ENCODE results near the gene DOCK1.
"Not testable (repeated sequence)": the region's sequence is repeated elsewhere in the genome, so short reads cannot be mapped to it uniquely, and the experiment has no call there.

Gene DOCK1

DNA sequence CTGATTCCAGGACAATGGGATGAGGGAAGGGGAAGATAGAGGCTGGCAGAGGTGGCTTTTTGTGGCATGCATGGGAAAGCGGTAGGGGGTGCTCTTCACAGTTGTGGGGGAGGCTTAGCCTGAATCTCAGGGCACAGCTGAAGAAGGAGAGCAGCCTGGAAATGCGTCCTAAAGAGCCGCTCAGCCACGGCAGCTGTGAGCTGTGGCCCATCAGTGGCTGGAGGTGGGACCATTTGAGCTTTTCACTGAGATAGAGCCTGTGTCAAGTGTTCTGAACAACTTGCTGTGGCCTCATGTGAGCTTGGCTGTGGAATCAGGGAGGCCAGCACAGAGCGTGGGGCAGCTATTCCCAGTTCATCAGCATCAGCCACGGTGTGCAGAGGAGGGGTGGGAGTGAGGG, 391.5 kb downstream of the DOCK1 start:
- DNase-seq: no peak

DNA sequence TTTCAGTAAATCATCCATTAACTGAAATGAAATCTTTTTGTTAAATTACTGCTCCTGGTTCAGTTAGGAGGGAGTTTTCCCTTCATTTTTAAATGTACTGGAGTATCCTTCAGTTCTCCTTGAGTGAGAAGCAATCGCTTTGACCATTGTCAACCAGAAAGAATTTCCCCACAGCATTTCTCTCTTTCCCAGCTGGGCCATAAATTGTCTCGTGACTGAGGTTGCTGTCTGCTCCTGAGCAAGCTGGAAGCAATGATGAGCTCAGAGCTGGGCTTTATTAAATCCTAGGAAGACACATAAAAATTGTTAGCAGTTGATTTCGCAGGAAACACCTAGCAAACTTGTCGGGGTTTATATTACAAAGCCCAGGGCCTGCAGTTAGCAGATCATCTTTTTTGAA, 393.2 kb downstream of the DOCK1 start:
- DNase-seq: no peak

GRCh38 chr10:127299192-127299591, 394.0 kb downstream of the DOCK1 start:
- DNase-seq: not testable (repeated sequence)

- DNase-seq: no peak
These were observed 394.9 kb downstream of the DOCK1 start for GRCh38 chr10:127299956-127300689.

- no peak for DNase-seq
These were observed 395.7 kb downstream of the DOCK1 start for GRCh38 chr10:127300868-127301321.

DNA sequence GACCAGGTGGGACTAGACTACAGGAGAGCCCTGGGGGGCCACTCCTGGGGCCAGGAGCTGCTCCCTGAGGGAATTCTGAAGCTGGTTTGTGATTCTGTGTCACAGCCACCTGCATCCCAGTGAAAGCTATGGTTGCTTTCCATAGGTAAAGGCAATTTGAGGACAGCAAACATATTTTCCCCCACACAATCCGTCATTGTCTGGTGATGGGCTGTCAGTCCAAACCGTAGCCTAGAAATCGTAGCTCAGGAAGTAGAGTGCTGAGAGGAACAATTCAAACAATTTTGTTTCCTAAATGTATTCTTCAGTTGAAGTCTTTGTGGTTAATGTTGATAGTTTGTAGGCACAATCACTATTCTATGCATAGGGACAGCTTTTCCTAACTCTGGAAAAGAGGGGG, 397.1 kb downstream of the DOCK1 start:
- no peak for DNase-seq

DNA sequence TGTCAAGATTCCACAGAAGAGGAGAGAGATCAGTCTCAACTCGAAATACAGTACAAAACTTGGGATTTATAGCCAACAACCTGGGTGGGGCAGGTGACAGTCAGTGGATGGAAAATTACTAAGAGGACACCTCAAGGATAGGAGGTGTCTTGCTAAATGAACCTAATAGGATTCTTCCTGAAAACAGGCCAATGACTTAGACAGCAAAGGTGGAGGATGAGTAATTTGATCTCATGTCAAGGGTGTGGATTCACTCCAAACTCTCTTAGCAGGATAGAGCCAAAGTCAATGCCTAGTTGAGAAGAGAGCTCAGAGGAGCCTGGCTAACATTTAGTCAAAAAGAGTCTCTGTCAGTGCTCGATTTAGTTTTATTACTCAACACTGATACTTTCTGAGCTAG, 397.9 kb downstream of the DOCK1 start:
- no peak for DNase-seq

- DNase-seq: no peak
These were observed 398.5 kb downstream of the DOCK1 start for GRCh38 chr10:127303746-127304145.

DNA sequence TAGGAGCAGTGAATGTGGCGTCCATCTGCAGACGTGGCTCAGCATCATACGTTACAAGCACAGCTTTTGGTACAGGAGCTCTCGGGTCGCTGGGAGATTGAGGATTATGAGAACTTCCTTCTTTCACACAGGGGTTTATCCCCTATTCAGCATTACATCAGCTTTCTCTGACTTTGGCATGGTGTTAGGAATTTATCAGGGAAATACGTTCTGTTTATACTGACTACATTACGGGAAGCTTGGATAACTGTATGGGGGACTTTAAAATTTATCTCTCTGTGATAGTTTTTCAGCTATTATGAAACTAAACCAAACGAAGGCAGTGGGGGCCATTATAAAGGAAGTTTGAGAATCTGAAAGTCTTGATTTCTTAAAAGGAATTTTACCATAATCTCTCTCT, 401.3 kb downstream of the DOCK1 start:
- DNase-seq: no peak

DNA sequence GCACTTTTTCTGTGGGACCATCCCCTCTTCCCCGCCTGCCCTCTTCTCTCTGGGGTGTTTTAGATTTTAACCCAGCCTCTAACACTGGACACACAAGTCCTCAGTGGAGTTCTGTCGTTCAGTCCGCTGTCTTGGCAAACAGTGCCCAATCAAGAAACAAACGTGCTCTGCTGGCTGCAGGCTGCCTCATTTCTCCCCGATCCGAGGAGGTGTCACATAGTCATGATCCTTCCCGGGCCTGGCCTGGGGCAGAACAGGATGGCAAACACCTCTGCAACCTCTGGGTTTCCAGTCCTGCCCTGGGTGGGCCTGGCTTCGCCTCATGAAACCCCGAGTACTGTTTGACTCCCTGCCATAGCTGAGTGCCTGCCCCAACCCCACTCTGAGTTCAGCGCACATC, 402.1 kb downstream of the DOCK1 start:
- no peak for DNase-seq

- no peak for DNase-seq
These were observed 402.8 kb downstream of the DOCK1 start for GRCh38 chr10:127308031-127308430.

GRCh38 chr10:127309619-127310018, 404.4 kb downstream of the DOCK1 start:
- DNase-seq: not testable (repeated sequence)

- DNase-seq: no peak
These were observed 405.2 kb downstream of the DOCK1 start for GRCh38 chr10:127310430-127310829.

- DNase-seq: no peak
These were observed 405.7 kb downstream of the DOCK1 start for GRCh38 chr10:127310923-127311322.

GRCh38 chr10:127313996-127314700, 408.9 kb downstream of the DOCK1 start:
- DNase-seq: no peak

- no peak for DNase-seq
These were observed 409.6 kb downstream of the DOCK1 start for GRCh38 chr10:127314797-127315196.

GRCh38 chr10:127315888-127316287, 410.7 kb downstream of the DOCK1 start:
- DNase-seq: no peak

DNA sequence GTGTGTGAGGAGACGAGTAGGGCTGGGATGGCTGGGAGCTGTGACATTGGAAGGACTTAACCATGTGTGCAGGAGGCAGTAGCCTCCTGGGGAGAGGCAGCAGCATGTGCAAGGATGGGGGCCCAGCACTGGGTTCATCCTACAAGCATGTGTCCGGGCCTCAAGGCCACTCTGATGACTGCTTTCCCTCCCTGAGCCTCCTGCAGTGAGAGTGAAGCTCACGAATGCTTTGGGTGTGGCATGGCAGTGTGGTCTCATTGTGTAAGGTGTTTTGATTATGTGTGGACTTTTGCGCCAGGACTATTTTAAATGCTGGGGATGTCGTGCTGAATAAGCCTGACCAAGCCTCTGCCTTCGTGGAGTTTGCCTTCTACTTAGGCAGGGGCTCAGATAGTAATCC, 413.2 kb downstream of the DOCK1 start:
- no peak for DNase-seq

- DNase-seq: no peak
These were observed 414.0 kb downstream of the DOCK1 start for GRCh38 chr10:127319271-127319670.

GRCh38 chr10:127319691-127320090, 414.5 kb downstream of the DOCK1 start:
- DNase-seq: no peak

DNA sequence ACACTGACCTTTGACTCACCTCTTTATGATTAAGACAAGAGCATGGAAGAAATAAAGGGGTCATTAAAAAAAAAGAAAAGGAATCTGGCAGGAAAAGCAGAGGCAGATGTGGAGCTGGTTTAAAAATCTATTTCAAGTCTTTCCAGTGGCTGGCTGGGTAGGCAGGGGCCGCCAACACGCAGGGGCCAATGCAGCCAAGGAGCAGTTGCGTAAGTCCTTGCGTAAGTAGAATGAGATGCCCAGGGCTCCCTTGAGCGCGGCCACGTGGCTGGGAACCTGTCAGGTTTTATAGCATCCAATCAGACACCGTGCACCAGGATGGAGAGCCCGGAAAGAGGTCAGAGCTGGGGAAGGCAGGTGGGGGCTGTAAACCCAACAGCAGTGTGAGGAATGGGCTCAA, 414.9 kb downstream of the DOCK1 start:
- DNase-seq: no peak

GRCh38 chr10:127322286-127322685, 417.1 kb downstream of the DOCK1 start:
- no peak for DNase-seq

DNA sequence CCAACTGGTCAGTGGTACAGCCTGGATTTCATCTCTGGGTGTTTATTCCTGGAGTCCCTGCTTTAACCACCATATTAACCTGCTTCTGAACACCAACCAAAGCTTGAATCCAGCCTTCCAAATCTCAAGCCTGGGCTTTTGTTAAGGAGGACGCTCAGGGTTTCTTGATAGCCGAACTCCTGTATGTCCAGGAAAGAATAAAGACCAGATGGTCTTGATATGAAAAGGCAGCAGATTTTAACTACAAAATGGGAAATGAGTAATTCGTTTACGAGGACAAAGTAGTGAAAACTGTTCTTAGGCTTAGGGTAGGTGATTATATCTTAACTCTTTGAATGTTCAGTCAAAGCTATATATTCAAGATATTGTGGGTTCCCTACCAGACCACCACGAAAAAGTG, 420.3 kb downstream of the DOCK1 start:
- no peak for DNase-seq

DNA sequence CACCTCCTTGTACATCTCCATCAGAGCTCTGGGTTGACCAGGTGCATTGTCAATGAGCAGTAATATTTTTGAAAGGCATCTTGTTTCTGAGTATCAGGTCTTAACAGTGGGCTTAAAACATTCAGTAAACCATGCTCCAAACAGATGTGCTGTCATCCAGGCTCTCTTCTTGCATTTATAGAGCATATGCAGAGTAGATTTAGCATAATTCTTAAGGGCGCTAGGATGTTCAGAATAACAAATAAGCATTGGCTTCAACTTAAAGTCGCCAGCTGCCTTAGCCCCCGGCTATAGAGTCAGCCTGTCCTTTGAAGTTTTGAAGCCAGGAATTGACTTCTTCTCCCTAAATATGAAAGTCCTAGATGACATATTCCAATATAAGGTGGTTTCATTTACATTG, 421.7 kb downstream of the DOCK1 start:
- no peak for DNase-seq

DNA sequence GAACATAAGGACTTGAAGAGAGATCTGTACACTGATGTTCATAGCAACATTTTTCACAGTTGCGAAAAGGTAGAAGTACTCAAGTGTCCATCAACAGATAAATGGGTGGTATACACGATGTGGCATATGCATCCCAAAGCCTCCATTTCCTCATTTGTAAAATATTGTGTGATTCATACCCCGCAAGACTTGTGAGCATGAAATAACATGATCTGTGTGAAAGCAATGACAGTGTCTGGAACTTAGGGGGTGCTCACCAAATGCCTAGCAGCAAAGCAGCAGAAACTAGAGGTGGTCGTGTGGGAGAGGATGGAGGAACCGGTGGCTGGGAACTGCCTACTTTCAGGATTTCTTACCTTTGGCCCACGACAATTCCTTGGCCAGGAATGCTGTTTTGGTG, 426.5 kb downstream of the DOCK1 start:
- no peak for DNase-seq
